ENCODE measurements around the gene TXNL4A. TPM values are rescaled to one million over a fixed set of nuclear protein-coding genes. Genes with fewer than 3 reads are reported as not detected.

Gene TXNL4A
- total and polyA plus RNA-seq, 2 donors (not counting 1 experiment from before 2014, with no cell fraction given), result 39.5 to 101 TPM

DNA sequence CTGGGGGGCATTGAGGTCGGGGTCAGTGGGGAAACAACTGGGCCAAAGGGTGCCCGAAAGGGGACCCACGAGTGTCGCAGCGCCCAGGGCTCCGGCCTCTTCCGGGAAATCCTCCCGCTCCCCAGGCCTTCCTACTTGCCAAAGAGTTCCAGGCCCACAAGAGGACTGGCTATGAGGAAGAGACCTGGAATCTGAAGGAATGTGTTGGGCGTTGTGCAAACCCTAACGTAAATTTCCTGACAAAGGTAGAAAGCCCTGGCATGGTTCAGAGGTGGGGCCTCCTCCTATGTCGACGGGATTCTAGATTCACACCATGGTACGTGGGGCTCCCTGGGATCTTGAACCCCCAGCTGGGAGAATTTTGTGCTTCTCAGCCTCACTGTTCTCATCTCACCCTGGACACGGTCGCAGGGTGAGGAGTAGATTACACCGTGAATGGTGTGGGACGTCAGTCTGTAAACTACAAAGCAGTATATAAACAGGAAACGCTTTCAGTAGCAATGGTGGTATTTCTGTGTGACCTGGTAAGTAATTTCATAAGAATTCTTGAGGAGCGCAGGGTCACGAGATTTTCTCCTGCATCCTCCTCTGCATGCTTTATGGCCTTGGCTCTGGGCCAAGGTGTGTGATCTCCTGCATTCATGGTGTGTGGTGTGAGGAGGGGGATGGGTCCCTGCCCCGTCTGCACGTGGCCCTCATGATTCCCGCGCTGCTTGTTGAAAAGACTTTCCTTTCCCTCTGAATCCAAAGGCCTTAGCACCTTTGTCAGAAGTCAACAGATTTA, 23.1 kb downstream of the TXNL4A start:
- no peak for TF ChIP-seq CTCF (conservative IDR thresholded peaks at IDR 0.05 in 1 of 2, IDR thresholded peaks at IDR 0.05 in 1 of 2; ENCODE audit: low read depth in 1 of 2, low read length in 2 of 2)
- no peak for TF ChIP-seq EZH2 (IDR thresholded peaks at IDR 0.05; ENCODE audit: low read length, missing control alignments)
- peak overlapping the region; percentile 57 to 73 (median 67) for H3K4me3 ChIP-seq (replicated peaks in 1 of 4; ENCODE audit: control extremely low read depth in 1 of 4, insufficient read depth in 1 of 4, low read depth in 3 of 4, low read length in 4 of 4)
- peak; percentile 76 to 77 for DNase-seq (ENCODE audit: low read depth in 2 of 2)
- H3K9ac ChIP-seq (ENCODE audit: insufficient read depth, low read length), result peak overlapping the region; percentile 91
- H3K79me2 ChIP-seq (ENCODE audit: control insufficient read depth, insufficient read depth, low read length), result no peaks in the 10 kb centered on the region
- peaks cover 5% of the 10 kb centered on the region for H3K36me3 ChIP-seq (ENCODE audit: control insufficient read depth, insufficient read depth, low read length)
- peak overlapping the region; percentile 20 for H2AFZ ChIP-seq (ENCODE audit: low read length)
- H3K27ac ChIP-seq (ENCODE audit: insufficient read depth, low read length), result peak overlapping the region; percentile 89
- no peaks in the 10 kb centered on the region for H3K9me3 ChIP-seq (ENCODE audit: control insufficient read depth, insufficient read depth, low read depth, low read length)
- peak overlapping the region; percentile 69 for H3K4me2 ChIP-seq (ENCODE audit: extremely low read depth, insufficient read depth, low read length)
- H3K27me3 ChIP-seq (ENCODE audit: control insufficient read depth, insufficient read depth, low read length), result no peaks in the 10 kb centered on the region
- no peaks in the 10 kb centered on the region for H4K20me1 ChIP-seq (ENCODE audit: control insufficient read depth, extremely low read depth, insufficient read depth, low read length)
- peaks cover 4% of the 10 kb centered on the region for H3K4me1 ChIP-seq (ENCODE audit: control insufficient read depth, extremely low read depth, insufficient read depth, low read length)

- H3K4me1 ChIP-seq (ENCODE audit: control insufficient read depth, extremely low read depth, insufficient read depth, low read length), result peaks cover 6% of the 10 kb centered on the region
- H3K27me3 ChIP-seq (ENCODE audit: control insufficient read depth, insufficient read depth, low read length), result no peaks in the 10 kb centered on the region
- peak within 1 kb of the TSS; percentile 69 for H3K4me2 ChIP-seq (ENCODE audit: extremely low read depth, insufficient read depth, low read length)
- no peaks in the 10 kb centered on the region for H3K79me2 ChIP-seq (ENCODE audit: control insufficient read depth, insufficient read depth, low read length)
- TF ChIP-seq CTCF (conservative IDR thresholded peaks at IDR 0.05 in 1 of 2, IDR thresholded peaks at IDR 0.05 in 1 of 2; ENCODE audit: low read depth in 1 of 2, low read length in 2 of 2), result peak in 1 of 2 donors; percentile 27
- no peak for TF ChIP-seq EZH2 (IDR thresholded peaks at IDR 0.05; ENCODE audit: low read length, missing control alignments)
- H3K9me3 ChIP-seq (ENCODE audit: control insufficient read depth, insufficient read depth, low read depth, low read length), result no peaks in the 10 kb centered on the region
- peak within 1 kb of the TSS; percentile 57 to 73 (median 67) for H3K4me3 ChIP-seq (replicated peaks in 1 of 4; ENCODE audit: control extremely low read depth in 1 of 4, insufficient read depth in 1 of 4, low read depth in 3 of 4, low read length in 4 of 4)
- H4K20me1 ChIP-seq (ENCODE audit: control insufficient read depth, extremely low read depth, insufficient read depth, low read length), result no peaks in the 10 kb centered on the region
- peak within 1 kb of the TSS; percentile 89 for H3K27ac ChIP-seq (ENCODE audit: insufficient read depth, low read length)
- H2AFZ ChIP-seq (ENCODE audit: low read length), result peak within 1 kb of the TSS; percentile 20
- DNase-seq (ENCODE audit: low read depth in 2 of 2), result peak; percentile 26 to 37
- peak within 1 kb of the TSS; percentile 91 for H3K9ac ChIP-seq (ENCODE audit: insufficient read depth, low read length)
- peaks cover 2% of the 10 kb centered on the region for H3K36me3 ChIP-seq (ENCODE audit: control insufficient read depth, insufficient read depth, low read length)
Observed at GRCh38 chr18:79964330-79965118, 23.8 kb downstream of the TXNL4A start, which contains the start of gene HSBP1L1. Gene HSBP1L1 (plus strand): TSS chr18:79964643. CDS start chr18:79964736, 93 bp downstream.

Data from fibroblast of lung (primary cell).